ENCODE data around the gene TRIO.
A peak's percentile ranks its signal among the peaks of the same experiment; 100 is the strongest.

Gene TRIO

GRCh38 chr5:14148890-14149671, 5.9 kb downstream of the TRIO start:
- no peak for DNase-seq

- no peak for DNase-seq
These were observed 6.6 kb downstream of the TRIO start for GRCh38 chr5:14149672-14150274.

- no peak for DNase-seq
These were observed 8.3 kb downstream of the TRIO start for GRCh38 chr5:14151416-14151815.

GRCh38 chr5:14153071-14153864, 10.1 kb downstream of the TRIO start:
- no peak for DNase-seq

DNA sequence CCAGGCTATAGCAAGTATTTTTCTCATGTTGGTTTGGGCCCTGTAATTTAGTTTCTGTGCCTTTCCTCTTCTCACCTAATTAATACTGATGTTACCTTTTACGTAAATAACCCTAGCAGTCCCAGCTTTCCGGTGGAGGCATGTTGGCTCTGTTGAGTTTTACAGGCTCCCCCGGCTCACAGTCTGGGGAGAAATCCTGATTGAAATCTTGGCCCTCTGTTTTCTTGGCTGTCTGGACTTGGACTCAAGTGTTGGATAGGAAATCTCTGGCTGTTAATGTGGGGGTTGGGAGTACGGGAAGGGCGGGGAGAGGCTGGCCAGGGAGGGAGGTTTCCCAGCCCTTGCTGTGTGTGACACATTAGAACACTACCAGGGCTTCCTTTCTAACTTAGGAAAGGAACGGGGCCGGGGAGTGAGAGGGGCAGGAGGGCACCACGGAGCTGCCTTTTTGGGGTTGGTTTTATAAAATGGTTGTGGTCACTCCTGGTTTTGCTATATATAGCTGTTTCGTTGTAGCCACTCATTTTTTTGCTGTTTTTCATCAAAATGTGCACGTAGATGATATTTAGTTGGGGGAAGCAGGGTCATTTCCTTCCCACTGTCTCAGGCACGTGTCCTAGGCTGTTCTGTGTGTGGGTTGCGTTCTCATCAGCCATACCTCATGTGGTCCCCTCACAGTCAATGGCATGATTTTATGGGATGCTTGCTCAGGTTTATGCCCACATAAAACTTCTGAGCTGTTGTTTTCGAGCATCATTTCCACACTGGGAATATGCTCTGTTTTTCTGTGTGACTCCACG, 11.0 kb downstream of the TRIO start:
- no peak for DNase-seq

DNA sequence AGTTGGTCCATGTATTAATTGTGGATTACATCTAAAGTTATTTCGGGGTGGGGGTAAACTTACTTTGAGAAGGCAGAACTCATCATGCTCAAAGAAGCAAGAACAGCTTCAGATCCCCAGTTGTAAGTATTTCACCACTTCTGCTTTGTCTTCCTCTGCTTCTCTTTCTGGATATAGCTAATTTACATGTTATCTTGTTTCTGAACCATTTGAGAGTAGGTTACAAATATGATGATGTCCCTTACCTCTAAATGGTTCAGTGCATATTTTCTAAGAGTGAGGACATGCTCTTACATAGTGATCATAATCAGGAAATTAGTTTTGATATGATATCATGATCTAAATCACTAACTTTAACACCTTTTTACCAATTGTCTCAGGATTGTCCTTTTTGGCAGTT, 11.9 kb downstream of the TRIO start:
- no peak for DNase-seq

DNA sequence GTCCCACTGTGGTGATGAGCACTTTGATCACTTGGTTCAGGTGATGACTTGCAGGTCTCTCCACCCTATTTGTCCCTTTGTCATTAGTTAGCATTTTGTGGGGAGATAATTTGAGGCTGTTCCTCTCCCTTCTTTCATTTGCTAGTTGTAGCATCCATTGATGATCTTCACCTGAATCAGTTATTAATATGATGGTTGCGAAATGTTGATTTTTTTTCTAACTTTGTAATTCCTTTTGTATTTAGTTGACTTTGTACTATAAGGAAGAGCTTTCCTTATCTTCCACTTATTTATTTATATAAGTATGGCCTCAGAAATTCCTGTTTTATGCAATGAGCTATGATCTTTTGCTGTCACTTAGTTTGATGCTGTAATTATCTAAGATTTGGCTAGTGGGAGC, 12.6 kb downstream of the TRIO start:
- DNase-seq, result no peak

DNA sequence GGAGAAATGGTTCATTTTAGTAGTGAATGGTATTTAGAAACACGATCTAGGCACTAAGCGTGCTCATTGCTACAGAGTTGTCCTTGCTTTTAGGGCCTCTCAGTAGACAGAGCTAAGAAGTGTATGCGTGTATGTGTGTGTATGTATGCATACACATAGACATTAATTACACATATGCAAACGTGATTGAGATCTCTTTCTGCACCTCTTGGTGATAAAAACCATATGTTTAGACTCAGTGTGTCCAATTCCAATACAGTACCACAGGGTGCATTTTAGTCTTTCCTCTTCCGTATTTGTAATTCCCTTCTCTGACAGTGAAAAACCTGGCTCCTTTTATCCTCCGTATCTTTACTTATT, 13.1 kb downstream of the TRIO start:
- DNase-seq, result no peak

- DNase-seq, result peak; percentile 93
These were observed 13.7 kb downstream of the TRIO start for GRCh38 chr5:14156650-14157492.

DNA sequence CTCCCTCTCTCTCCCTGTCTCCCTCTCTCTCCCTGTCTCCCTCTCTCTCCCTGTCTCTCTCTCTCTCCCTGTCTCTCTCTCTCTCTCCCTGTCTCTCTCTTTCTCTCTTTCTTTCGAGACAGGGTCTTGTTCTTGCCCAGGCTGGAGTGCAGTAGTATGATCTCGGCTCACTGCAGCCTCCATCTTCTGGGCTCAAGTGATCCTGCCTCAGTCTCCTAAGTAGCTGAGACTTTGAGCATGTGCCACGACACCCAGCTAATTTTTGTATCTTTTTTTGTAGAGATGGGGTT, 14.3 kb downstream of the TRIO start:
- no peak for DNase-seq

DNA sequence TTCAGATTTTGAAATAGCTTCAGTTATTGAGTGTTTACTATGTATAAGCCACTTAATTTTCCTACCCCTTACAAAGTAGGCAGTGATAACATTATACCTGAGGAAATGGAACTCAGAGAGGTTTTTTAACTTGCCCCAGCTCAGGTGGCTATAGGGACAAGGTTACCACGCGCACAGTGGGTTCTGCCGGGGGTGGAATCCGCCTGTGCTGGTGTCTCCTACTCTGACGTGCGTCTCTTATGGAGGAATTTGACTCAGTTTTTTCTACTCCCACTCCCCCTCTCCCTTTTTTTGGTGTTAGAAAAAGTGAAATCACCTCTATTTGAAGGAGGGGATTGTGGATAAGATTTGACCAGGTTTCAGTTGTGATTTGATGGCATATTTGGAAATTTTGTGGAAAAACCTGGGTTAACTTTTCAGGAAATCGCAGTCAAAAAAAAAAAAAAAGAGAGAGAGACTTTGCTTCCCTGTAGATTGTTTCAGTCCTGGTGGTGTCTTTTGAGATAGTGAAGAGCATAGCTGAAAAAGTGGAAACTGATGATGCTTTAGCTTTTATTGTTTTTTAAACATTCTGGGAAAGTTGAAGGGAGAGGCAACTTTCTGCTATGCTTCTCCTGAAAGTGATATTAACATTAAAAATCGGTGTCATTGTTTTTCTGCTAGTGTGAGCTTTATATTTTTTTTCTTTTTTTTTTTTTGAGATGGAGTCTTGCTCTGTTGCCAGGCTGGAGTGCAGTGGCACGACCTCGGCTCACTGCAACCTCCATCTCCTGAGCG, 15.9 kb downstream of the TRIO start:
- DNase-seq, result no peak

- DNase-seq, result peak; percentile 95
These were observed 18.8 kb downstream of the TRIO start for GRCh38 chr5:14161825-14162556.

DNA sequence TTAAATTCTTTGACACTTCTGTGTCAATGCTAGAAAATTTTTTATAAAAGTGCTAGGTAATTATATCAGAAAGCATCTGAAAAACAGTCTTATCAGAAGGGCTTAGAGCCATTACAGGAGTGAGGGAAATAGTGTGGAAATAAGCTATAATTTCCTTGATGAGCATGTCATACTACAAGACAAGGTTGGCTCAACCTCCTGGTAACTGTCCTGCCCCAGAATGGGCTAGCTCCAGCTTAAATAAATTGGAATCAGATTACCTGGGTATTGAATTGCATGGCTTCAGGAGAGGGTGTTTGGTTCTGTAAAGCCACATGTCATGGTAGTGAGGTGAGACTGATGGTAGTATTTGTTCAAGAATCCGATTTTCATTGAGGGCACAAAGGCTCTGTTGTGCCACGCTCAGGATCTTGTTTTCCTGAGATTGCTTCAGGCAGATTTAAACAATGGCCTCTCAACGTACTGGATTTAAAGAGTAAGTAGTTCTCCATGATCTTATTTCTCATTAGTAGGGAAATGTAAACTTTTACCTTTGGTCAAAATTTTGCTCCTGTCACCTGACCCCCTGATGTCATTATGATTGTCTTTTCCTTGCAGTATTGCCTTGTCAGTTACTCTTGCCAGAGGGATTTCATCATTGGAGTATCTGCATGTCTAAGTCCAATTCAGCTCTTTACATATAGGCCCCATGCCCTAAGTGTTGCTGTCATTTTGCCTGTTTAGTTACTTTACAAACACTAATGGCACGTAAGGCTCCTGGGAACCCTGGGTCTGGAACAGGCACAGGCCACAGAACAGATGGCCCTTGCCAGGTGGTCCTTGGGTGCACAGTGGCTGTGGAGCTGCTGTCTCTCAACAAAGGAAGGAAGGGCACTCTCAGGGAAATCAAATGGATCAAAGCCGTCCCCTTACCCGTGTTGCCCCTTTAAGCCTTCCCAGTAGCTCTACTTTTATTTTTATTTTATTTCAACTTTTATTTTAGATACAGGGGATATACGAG, 21.3 kb downstream of the TRIO start:
- DNase-seq, result no peak

DNA sequence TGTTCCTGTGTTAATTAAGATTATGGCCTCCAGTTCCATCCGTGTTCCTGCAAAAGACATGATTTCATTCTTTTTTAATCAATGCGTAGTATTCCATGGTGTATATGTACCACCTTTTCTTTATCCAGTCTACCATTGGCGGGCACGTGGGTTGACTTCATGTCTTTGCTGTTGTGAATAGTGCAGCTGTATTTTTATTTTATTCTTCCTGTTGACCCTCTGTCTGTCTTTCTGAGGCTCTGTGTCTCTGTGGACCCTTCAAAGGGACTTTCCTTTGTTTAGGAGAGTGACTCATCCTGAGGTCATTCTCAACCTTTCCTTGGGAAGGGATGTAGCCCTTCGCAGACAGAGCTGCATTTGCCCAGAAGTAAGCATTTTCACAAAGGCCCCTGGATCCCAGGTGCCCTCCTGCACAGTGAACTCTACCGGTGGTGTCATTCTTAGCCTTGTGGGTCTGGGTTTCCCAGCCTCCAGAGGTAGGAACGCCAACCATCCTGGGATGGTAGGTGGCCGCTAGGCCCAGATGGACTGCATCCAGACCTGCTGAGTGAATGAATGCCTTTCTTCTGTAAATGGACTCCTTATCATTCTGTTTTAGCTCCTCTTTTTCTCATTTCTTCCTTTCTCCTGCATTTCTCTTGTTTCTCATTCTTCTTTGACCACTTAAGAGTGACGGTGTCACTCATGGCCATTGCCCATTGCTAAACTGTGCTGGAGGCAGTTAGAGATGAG, 22.4 kb downstream of the TRIO start:
- DNase-seq, result no peak

- no peak for DNase-seq
These were observed 23.3 kb downstream of the TRIO start for GRCh38 chr5:14166437-14166836.

DNA sequence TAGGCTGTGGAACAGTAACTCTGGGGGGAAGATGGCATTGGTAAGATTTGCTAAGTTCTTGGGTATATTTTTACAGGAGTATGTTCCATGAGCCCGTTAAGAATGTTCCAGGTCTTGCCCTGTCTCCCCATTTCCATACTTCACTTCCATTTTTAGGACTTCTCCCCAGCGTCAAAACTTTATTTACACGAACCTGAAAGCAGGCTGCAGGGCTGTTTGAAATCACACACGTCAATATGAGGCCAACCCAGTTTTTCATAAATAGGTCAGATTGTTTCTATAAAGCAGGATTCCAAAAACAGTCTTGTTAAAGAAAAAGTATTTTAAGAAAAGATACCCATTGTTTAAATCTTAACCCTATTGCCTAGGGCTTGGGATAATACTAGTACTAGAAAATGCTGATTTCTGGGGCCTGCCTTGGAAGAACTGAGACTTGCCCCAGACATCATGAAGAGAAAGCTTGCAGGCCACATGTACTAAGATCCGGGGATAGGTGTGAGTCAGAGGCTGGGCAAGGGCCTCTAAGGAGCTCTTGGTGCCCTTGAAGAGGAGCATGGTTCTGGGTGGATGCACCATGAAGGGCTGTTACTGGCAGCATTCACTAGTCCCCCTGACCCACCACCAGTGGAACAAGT, 24.2 kb downstream of the TRIO start:
- no peak for DNase-seq

- no peak for DNase-seq
These were observed 25.1 kb downstream of the TRIO start for GRCh38 chr5:14168144-14168792.

GRCh38 chr5:14168793-14169262, 25.7 kb downstream of the TRIO start:
- no peak for DNase-seq

Measured in DMS 273 treated with DMSO at 0.1 percent for 48 hours (cell line).